Femur (tissue), 1 donor: Measurements from ENCODE around the gene PDYN.
A peak's percentile ranks its signal among the peaks of the same experiment; 100 is the strongest.
"Not testable (repeated sequence)": the region's sequence is repeated elsewhere in the genome, so short reads cannot be mapped to it uniquely, and the experiment has no call there.

Experiments used
- DNase-seq: peaks from one replicate; pipeline ENCODE4 v3.0.0-alpha.2; 2017

Gene PDYN

GRCh38 chr20:1993986-1994385 lies at the start of gene PDYN:
Gene PDYN, minus strand, starts transcription at chr20:1994058. Its CDS starts 10,974 bp downstream, at chr20:1983084.
- no peak for DNase-seq

DNA sequence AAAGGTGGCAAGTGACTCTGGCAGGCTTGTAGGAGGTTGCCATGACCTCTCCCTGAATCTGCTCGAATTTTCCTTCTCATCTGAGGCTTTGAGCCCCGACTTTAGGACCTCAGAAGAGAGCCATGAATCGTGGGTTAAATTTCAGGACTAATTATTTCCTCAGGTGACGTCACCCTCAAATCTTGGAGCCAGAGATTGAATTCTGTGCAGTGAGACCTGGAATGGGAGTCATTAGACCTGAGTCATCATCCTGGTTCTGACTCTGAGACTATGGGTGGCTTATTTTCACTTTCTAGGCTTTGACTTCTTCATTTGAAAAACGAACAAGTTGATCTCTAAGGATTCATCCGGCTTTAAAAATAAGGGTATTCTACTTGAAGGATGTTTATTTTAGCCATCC lies 48.5 kb upstream of the PDYN start:
- no peak for DNase-seq

DNA sequence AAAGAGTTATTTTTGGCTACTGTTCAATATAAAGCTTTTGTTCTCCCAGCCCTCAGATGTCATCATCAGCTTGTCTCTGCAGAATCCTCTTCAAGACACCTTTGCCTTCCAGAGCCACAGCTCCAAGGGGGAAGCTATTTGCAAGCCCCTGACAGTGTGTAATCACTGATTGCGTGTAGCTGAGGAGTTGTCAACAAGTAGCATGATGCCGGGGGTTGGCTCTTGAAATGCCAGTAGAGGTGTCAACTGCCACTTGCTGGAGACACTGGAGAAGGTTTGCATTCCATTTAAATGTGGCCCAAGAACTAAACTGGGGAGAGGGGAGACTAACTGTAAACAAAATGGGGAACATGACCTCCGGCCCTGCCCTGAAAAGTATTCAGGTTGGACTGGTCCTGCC lies 44.3 kb upstream of the PDYN start:
- DNase-seq = no peak

- DNase-seq = no peak
Observed at GRCh38 chr20:2037296-2037914, 43.5 kb upstream of the PDYN start.

DNA sequence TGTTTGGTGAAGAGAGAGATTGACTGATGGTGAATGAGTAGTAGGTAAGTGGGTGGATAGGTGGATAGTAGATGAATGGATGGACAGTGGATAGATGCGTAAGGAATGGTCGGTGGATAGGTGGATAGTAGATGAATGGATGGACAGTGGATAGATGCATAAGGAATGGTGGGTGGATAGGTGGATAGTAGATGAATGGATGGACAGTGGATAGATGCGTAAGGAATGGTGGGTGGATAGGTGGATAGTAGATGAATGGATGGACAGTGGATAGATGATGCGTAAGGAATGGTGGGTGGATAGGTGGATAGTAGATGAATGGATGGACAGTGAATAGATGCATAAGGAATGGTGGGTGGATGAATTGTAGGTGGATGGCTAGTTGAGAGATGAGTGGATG lies 42.5 kb upstream of the PDYN start:
- DNase-seq = not testable (repeated sequence)

- no peak for DNase-seq
Observed at GRCh38 chr20:2032168-2032567, 38.3 kb upstream of the PDYN start.

DNA sequence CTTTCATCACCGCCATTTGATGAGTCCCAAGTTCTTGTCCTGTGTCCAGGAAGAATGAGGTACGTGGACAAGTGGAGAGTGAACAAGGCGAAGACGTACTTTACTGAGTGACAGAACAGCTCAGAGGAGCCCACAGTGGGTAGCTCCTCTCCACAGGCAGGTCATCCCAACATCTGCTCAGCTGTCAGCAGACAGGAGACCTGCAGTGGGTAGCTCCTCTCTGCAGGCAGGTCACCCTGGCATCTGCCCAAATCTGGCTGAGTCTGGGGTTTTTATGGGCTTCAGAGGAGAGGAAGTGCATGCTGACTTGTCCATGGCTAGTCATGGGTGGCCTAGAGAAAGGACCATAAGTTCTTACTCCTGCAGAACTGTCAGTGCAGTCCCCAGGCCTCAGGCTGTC lies 32.7 kb upstream of the PDYN start:
- no peak for DNase-seq

GRCh38 chr20:2026004-2026403 lies 32.1 kb upstream of the PDYN start:
- no peak for DNase-seq

GRCh38 chr20:2023151-2023550 lies 29.3 kb upstream of the PDYN start:
- no peak for DNase-seq

DNA sequence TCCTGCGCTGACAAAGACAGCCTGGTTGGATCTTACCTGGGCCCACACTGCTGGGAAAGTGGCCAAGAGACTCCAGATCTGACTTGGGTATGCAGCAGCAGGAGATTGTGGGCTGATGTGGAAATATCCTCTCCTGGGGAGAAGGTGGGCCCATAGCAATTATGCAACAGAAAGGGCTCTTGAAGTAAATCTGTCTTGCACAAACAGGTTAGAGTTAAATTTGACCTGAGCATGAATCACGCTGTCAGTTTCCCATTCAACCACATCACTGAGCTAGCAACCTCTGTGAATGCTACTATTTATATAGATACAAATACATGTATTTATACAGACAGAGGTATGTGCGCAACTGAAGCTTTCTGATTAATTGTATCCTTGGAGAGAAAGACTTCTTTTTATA lies 28.3 kb upstream of the PDYN start:
- DNase-seq = no peak

DNA sequence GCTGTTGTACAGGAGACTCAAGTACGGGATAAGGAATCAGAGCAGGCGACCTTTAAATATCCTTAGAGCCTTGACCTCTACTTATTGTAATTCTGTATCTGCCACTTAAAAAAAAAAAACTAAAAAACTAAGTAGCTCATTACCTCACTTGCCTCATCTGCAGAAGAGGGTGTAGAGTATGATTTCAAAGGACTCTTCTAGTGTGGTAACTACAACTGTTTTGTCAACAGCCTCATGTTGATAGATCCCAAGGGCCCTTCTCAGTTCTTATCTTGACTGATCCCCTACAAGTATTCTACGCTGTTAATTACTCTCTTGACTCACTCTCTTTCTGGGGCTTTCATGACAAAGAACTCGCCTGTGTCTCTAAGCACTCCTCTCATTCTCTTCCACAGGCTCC lies 16.7 kb upstream of the PDYN start:
- no peak for DNase-seq

DNA sequence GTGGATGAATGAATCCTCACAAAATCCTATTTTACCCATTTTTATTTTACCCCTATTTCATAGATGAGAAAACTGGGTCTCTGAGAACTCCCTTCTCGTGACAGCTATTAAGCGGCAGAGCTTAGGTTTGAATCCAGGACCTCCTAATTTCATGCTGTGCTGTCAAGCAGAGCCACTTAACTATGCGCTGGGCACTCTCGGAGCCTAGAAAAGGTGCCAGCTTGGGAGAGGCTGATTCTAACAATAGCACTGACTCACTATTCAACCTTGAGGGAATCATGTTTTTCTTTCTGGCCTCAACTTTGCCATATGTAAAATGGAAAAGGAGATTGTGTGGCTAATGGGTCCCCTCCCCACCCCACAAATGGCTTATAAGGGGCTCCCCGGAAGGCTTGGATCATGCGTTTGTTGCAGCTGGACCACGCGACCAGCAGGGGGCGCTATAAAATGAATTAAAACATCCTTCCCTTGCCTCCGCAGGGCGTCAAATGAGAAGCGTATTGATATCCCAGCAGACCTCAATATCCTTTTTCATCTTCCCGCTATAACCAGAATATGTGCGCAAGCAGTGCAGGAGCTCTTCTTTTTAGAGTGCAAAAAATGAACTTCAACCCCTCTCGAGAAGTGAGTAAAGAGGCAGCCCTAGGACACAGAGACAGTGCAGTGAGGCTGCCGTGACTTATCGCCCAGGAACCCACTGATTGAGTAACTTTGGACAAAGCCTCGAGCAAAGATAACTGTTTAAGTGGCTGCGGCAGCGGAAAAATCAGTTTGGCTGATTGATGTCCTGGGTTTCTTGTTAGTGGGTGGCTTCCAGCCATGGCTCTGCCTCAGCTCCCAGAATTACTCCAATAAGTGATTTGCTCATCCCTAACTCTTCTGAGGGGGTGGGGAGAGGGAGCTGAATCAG lies 12.8 kb upstream of the PDYN start:
- DNase-seq = no peak

DNA sequence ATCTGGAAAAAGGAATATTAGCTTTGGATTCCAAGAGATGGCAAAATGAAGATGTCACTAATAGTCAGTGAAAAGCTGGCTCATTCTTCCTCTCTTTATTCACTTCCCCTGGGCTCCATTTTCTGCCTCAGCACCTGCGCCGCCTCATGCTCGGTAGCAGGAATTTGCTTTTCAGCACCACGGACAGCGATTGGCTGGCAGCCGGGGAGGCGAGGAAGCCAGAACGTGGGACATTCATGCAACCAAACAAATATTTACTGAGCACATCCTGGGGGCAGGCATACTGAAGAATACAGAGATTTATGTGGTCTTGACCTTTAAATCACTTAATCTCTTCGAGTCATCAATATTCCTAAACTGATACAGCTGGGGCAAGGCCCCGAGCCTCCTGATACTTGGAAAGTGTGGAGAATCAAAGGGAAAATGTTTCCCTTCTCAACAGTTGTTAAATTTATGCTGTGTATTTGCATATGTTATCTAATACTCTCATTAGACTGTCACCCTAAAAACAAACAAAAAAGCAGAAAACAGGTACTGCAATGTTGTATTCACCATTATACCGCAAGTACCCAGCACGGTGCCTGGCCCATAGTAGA lies 12.1 kb upstream of the PDYN start:
- DNase-seq = peak; percentile 81

DNA sequence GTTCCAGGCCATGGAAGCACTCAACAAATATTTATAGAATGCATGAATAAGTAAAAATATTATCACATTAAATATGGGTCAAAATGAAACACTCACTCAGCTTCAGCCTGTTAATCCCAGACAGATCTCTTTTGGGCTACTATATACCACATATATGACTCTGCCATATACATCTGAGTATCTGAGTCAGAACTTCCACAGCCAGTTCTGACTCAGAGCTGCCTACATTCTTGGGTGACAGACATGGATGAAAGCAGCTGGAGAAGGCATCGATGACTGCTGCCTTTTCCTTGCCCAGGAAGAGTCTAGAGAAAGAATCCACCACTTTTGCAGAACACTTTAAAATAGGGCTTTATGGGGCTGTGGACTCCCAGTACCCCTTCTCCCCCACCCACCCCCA lies 11.5 kb upstream of the PDYN start:
- DNase-seq = no peak

- DNase-seq = no peak
Observed at GRCh38 chr20:2004171-2004570, 10.3 kb upstream of the PDYN start.

DNA sequence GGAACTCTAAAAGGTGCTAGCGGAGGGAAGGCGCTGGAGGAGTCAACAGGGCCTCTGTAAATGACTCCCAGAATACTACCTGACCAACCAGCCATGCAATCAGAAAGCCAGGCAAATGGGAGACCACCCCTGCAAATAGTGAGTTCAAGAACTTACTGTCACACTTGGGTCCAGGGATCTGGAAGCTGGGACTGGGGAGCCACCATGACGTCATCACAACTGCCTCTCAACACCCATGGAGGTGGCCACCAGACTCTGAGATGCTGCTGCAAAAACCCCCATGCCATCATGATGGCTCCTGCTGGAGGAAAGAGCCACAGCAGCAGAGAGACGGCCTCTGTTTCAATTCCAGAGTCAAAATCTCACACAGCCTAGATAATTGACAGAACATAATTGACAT lies 8.5 kb upstream of the PDYN start:
- DNase-seq = no peak

DNA sequence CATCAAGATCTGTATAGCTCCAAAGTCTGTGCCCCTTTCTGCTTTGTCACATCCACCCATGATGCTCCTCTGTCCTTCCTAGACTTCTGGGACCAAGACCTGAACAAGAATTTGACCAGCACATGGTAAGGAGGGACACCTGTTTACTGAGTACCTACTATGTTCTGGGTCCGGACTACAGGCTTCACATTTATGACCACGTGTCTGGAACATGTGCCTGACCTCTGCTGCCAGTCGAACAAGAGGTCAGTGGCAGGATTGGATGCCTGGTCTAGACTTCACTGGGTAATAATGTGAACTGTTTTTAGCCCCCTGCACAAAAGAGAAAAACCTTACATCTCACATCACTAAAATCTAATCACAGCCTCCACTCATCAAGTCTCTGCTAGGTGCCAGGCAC lies 7.3 kb upstream of the PDYN start:
- DNase-seq = no peak

- no peak for DNase-seq
Observed at GRCh38 chr20:2000285-2000684, 6.4 kb upstream of the PDYN start.

DNA sequence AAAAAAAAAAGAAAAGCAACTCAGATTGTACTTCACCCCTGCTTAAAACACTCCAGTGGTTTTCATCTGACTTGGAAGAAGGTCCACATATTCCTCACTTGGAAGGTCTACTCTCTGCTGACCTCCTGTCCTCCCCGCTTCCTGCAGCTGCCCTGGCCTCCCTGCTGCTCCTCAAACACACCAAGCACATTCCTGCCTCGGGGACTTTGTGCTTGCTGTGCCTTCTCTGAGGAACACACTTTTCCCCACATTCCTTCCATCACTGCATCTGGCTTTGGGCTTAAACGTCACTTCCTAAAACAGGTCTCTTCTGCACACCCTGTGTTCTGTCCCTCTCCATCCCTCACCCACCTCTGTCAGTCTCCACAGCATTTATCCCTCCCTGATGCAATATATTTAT lies 4.9 kb upstream of the PDYN start:
- DNase-seq = no peak

- no peak for DNase-seq
Observed at GRCh38 chr20:1998193-1998520, 4.3 kb upstream of the PDYN start.

- no peak for DNase-seq
Observed at GRCh38 chr20:1997483-1998192, 3.8 kb upstream of the PDYN start.

- no peak for DNase-seq
Observed at GRCh38 chr20:1995531-1996310, 1.9 kb upstream of the PDYN start.

DNA sequence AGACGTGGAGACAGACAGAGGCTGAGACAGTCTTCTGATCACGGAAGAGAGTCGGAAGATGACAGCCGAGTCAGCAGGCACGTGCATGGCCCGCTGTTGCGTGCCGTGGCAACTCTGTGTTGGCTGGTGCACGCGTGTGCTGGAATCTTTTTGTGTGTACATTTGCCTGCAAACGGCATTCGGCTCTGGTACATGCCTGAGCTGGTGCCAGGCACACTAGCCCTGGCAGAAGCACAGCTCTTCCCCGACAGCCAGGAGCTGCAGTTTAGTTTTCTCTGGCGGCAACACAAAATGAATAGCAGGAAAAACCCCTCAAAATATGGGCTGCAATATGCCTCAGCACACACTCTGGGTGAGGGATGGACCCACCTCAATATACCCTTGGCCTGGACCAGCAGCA lies 769 bp upstream of the PDYN start:
- no peak for DNase-seq
